Measurements from ENCODE around the gene TMEM205. TPM values are rescaled to one million over a fixed set of nuclear protein-coding genes. Genes with fewer than 3 reads are reported as not detected.
"Not testable (repeated sequence)": the region's sequence is repeated elsewhere in the genome, so short reads cannot be mapped to it uniquely, and the experiment has no call there.

Gene TMEM205
- total and polyA plus RNA-seq, 2 of the 8 experiments (the other 6 are each of a cell fraction or from before 2014, with no cell fraction given): 73.5 to 423 TPM

GRCh38 chr19:11342429-11342828 is 3.6 kb downstream of the TMEM205 start (continued):
- TF ChIP-seq SP2 (IDR thresholded peaks at IDR 0.05; ENCODE audit: low read length) (no peak), RFX5 (IDR thresholded peaks at IDR 0.05; ENCODE audit: borderline replicate concordance, low read depth, low read length) (no peak)

- not testable (repeated sequence) for H2BK5ac ChIP-seq (ENCODE audit: low read depth, low read length); H3K18ac ChIP-seq (ENCODE audit: extremely low read depth, low read length); DNase-seq (ENCODE audit: low read depth in 1 of 2, low spot score in 2 of 2); H3K23ac ChIP-seq (ENCODE audit: insufficient read length); H3K4ac ChIP-seq (replicated peaks; ENCODE audit: insufficient read length, low read depth, low read length); H3K36me3 ChIP-seq (ENCODE audit: control insufficient read depth in 2 of 4, insufficient read depth in 4 of 4, low read length in 3 of 4); FAIRE-seq; H2AFZ ChIP-seq (ENCODE audit: low read length); H3K27ac ChIP-seq (ENCODE audit: low read depth, low read length); H3K9ac ChIP-seq (replicated peaks in 1 of 4; ENCODE audit: extremely low read depth in 1 of 4, low read depth in 3 of 4, low read length in 3 of 4); H3K4me3 ChIP-seq (ENCODE audit: extremely low read depth in 1 of 4, insufficient read depth in 2 of 4, low read depth in 3 of 4, low read length in 4 of 4); H4K5ac ChIP-seq (ENCODE audit: insufficient read length, low read depth, low read length); H2AK5ac ChIP-seq (ENCODE audit: low read depth, low read length); H3K56ac ChIP-seq (replicated peaks; ENCODE audit: insufficient read length, low read depth, low read length); H3K79me1 ChIP-seq (ENCODE audit: low read depth, low read length); H2BK15ac ChIP-seq (ENCODE audit: low read length); H3K27me3 ChIP-seq (replicated peaks in 1 of 4; ENCODE audit: control insufficient read depth in 3 of 4, extremely low read depth in 1 of 4, insufficient read depth in 3 of 4, low read length in 3 of 4); H4K8ac ChIP-seq (ENCODE audit: extremely low read depth, insufficient read depth, low read length); H3K79me2 ChIP-seq (ENCODE audit: control insufficient read depth in 1 of 2, insufficient read depth in 2 of 2, low read length in 2 of 2); H2BK12ac ChIP-seq (ENCODE audit: low read depth, low read length); H4K20me1 ChIP-seq (replicated peaks in 1 of 2; ENCODE audit: control insufficient read depth in 1 of 2, insufficient read depth in 2 of 2, low read length in 2 of 2); H3K4me1 ChIP-seq (replicated peaks in 1 of 4; ENCODE audit: control insufficient read depth in 3 of 4, insufficient read depth in 4 of 4, low read length in 3 of 4); H3K14ac ChIP-seq (ENCODE audit: insufficient read length); H3K9me3 ChIP-seq (ENCODE audit: insufficient read depth in 2 of 2, low read depth in 1 of 2, low read length in 1 of 2); H4K91ac ChIP-seq (replicated peaks; ENCODE audit: insufficient read length, low read length); H2BK20ac ChIP-seq (ENCODE audit: low read length); H2BK120ac ChIP-seq (replicated peaks; ENCODE audit: low read depth, low read length)
- ChIA-PET POLR2A (ENCODE audit: partially characterized antibody) (interaction anchor here (0.9 to 2.8 kb wide), 7 partner anchors 12 to 79 kb away, joined by 4 to 13 read pairs (median 5); partner anchors contain the start of gene EPOR), CTCF (ENCODE audit: partially characterized antibody) (interaction anchor here (0.7 to 2.8 kb wide), 6 partner anchors 18 to 52 kb away, joined by 3 to 9 read pairs (median 4); partner anchors contain the start of gene TSPAN16)
- peaks cover 11% of the 10 kb centered on the region; the same call in 1 of the 2 replicates for H3K23me2 ChIP-seq (ENCODE audit: low read depth, low read length)
- 93% methylated on average over 8 of the region's 8 CpGs; no CpG with 5 or more reads in 1 of the 2 experiments for WGBS, 2 experiments (ENCODE audit: extremely low coverage in 1 of 2, insufficient coverage in 1 of 2, insufficient read length in 1 of 2, insufficient replicate concordance in 2 of 2, low coverage in 1 of 2, low lambda C conversion rate in 2 of 2, missing lambda C conversion rate in 1 of 2)
- H3K4me2 ChIP-seq (ENCODE audit: insufficient read depth in 1 of 2, low read depth in 2 of 2, low read length in 2 of 2): peak overlapping the region; percentile 54 to 80; a peak in 3 of 4 replicates
Observed at GRCh38 chr19:11340099-11340467, 6.0 kb downstream of the TMEM205 start.
